ENCODE measurements around the gene HK2. TPM values are rescaled to one million over a fixed set of nuclear protein-coding genes. Genes with fewer than 3 reads are reported as not detected.
"Not testable (repeated sequence)": the region's sequence is repeated elsewhere in the genome, so short reads cannot be mapped to it uniquely, and the experiment has no call there.

The HK2 gene
- total and polyA plus RNA-seq, 7 experiments from 2014 or later: 3.6 to 74.6 (median 12.1) TPM

DNA sequence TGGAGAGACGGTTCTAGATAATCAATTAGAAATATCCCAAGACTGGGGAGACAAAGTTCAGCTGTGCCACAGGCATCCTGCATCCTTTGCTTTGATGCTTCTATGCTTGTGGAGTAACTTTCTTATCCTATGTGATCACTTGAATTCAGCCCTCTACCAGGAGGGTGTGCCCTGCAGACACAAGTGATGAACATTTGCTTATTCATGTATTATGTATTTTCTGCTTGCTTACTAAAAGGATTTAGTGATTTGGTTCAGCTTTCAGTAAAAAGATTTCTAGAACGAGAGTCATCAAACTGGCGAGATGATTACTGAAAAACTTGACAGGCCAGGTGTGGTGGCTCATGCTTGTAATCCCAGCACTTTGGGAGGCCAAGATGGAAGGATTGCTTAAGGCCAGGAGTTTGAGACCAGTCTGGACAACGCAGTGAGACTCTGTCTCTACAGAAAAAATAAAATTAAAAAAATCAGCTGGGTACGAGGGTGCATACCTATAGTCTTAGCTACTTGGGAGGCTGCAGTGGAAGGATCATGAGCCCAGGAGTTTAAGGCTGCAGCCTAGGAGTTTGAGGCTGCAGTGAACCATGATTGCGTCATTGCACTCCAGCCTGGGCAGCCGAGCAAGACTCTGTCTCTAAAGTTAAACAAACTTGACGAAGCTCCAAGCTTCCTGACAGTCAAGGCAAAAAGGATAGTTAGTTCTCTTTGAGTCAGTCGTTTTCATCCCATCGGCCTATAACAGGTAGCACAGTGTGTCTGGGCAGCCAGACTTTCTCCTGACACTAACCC, 13.3 kb downstream of the HK2 start:
- H3K4me1 Mint-ChIP-seq: peaks cover 80 to 100% (median 96%) of the 10 kb centered on the region in 7 donors
- ChIA-PET POLR2A (interaction anchor here (0.7 to 5.2 kb wide), 5 partner anchors 9 to 121 kb away, joined by 3 to 107 read pairs (median 3); partner anchors contain the start of gene HK2), CTCF (interaction anchor here (5.1 to 5.6 kb wide), 2 partner anchors 10 to 28 kb away, joined by 31 to 52 read pairs; partner anchors contain the start of gene HK2)
- H3K36me3 ChIP-seq (ENCODE audit: control insufficient read depth in 2 of 3, insufficient read depth in 3 of 3, low read length in 3 of 3): no peaks in the 10 kb centered on the region
- intact Hi-C loops (cut with micrococcal nuclease): loop anchor here in 1 of 2 donors (10.0 kb wide), 2 partner anchors 922 to 1612 kb away; partner anchors contain the start of genes CCT7, DGUOK and PRADC1
- no peak overlapping the region for H3K4me3 ChIP-seq (ENCODE audit: low read length)
- H3K4me1 ChIP-seq (ENCODE audit: control insufficient read depth in 2 of 2, insufficient read depth in 2 of 2, low read length in 2 of 2): peaks cover 41 to 89% of the 10 kb centered on the region in 2 donors
- no peaks in the 10 kb centered on the region for H3K9me3 Mint-ChIP-seq
- H3K36me3 Mint-ChIP-seq: peaks cover 0 to 7% (median 3%) of the 10 kb centered on the region in 5 donors
- no peak for ATAC-seq
- H3K27me3 ChIP-seq (ENCODE audit: control insufficient read depth in 2 of 2, insufficient read depth in 2 of 2, low read length in 2 of 2): no peaks in the 10 kb centered on the region
- H3K27me3 Mint-ChIP-seq: no peaks in the 10 kb centered on the region
- DNase-seq: no peak
- peak overlapping the region in 7 of 10 donors; percentile 16 to 82 (median 65) for H3K4me3 Mint-ChIP-seq
- peak overlapping the region; percentile 50 to 99 (median 95) for H3K27ac Mint-ChIP-seq
- no peaks in the 10 kb centered on the region for H3K9me3 ChIP-seq (ENCODE audit: control insufficient read depth in 2 of 3, low read length in 3 of 3)
- H3K27ac ChIP-seq (ENCODE audit: low read depth, low read length): peak overlapping the region; percentile 54

DNA sequence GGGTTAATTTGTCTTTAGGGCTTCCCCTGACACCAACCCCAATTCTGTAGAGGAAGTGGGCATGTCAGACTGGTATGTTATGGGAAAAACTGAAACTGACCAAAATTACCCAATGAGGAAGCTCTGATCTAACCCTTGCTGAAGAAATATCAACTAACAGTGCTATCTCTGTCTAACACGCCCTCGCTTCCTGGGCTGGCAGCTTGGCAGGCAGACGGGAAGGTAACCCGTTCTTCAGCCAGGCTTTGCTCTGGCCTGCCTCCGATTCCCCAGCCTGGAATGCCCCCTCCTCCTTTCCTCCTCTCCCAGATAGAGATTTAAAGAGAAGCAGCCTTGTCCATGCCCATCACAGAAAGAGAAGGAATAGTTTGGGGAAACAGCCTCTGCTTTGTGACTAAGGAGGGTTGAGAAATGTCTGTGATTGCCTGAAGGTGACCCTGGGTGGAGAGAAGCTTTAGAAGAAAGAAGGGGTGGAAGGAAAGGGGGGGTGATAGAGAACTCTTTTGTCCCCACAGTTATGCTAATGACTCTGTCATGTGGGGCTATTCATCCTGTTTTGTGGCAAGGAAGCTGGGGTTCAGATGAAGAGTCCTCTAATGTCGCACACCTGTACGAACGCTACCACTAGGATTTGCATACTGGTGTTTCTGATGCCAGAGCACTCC, 15.4 kb downstream of the HK2 start:
- CTCF ChIA-PET: interaction anchor here (0.7 to 5.6 kb wide), 4 partner anchors 13 to 135 kb away, joined by 4 to 52 read pairs (median 20); partner anchors contain the start of gene HK2
- no peaks in the 10 kb centered on the region for H3K27me3 ChIP-seq (ENCODE audit: control insufficient read depth in 2 of 2, insufficient read depth in 2 of 2, low read length in 2 of 2)

DNA sequence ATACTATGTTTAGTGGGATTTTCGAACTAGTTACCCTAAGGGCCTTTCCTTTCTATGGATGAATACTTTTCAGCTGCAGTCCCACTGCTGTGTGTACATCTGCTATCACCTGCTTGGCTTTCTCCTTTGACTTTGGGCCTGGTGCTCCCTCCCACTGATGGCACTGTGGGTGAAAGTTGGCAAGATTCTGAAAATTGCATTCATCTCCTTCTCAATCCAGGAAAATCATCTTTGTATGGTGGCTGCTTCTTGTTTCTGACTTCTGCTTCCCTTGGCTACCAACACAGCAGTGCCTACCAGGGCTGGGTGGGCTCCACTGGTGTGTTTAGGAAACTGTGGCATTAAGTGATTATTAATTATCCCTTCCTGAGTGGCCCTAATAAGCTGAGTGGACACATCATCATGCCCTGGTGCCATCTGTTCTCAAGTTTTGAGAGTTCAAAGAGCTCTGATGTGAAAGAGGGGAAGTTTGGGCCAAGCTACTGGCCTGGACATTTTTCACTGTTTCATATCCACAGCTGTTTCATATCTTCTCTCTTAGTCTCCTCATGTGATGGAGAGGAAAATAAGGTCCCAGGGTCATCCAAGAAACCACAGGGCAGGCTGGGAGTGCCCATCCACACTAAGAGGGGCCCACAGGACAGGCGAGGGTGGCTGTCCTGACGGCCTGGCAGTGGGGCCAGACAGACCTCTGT, 16.7 kb downstream of the HK2 start:
- H3K4me1 ChIP-seq (ENCODE audit: control insufficient read depth in 2 of 2, insufficient read depth in 2 of 2, low read length in 2 of 2): peaks cover 25 to 55% of the 10 kb centered on the region in 2 donors
- H3K9me3 Mint-ChIP-seq: no peaks in the 10 kb centered on the region
- intact Hi-C loops (cut with micrococcal nuclease): no loop called here
- DNase-seq (no peak), ATAC-seq (no peak)
- H3K4me3 ChIP-seq (ENCODE audit: low read length): no peak overlapping the region
- H3K27ac ChIP-seq (ENCODE audit: low read depth, low read length): peak overlapping the region; percentile 68
- peaks cover 0 to 11% (median 0%) of the 10 kb centered on the region in 3 experiments for H3K36me3 ChIP-seq (ENCODE audit: control insufficient read depth in 2 of 3, insufficient read depth in 3 of 3, low read length in 3 of 3)
- H3K9me3 ChIP-seq (ENCODE audit: control insufficient read depth in 2 of 3, low read length in 3 of 3): no peaks in the 10 kb centered on the region
- POLR2A ChIA-PET: interaction anchor here (1.5 to 5.2 kb wide), 2 partner anchors 13 to 24 kb away, joined by 4 to 107 read pairs; partner anchors contain the start of gene HK2
- CTCF ChIA-PET: interaction anchor here (2.5 to 5.6 kb wide), 3 partner anchors 14 to 136 kb away, joined by 10 to 52 read pairs (median 31); partner anchors contain the start of gene HK2
- H3K36me3 Mint-ChIP-seq: peaks cover 4 to 16% (median 13%) of the 10 kb centered on the region in 5 donors
- H3K27me3 Mint-ChIP-seq: no peaks in the 10 kb centered on the region
- H3K27ac Mint-ChIP-seq: peak overlapping the region; percentile 48 to 99 (median 97)
- peaks cover 59 to 84% (median 74%) of the 10 kb centered on the region in 7 donors for H3K4me1 Mint-ChIP-seq
- no peaks in the 10 kb centered on the region for H3K27me3 ChIP-seq (ENCODE audit: control insufficient read depth in 2 of 2, insufficient read depth in 2 of 2, low read length in 2 of 2)
- peak overlapping the region in 6 of 10 donors; percentile 25 to 87 (median 80) for H3K4me3 Mint-ChIP-seq

More for the DNA sequence above, 15.4 kb downstream of the HK2 start:
- ATAC-seq: peak; percentile 80
- Histone ChIP-seq H3K9me3 (ENCODE audit: control insufficient read depth in 2 of 3, low read length in 3 of 3) (no peaks in the 10 kb centered on the region), H3K4me1 (ENCODE audit: control insufficient read depth in 2 of 2, insufficient read depth in 2 of 2, low read length in 2 of 2) (peaks cover 32 to 68% of the 10 kb centered on the region in 2 donors), H3K36me3 (ENCODE audit: control insufficient read depth in 2 of 3, insufficient read depth in 3 of 3, low read length in 3 of 3) (peaks cover 0 to under 1% (median 0%) of the 10 kb centered on the region in 3 experiments), H3K27ac (ENCODE audit: low read depth, low read length) (peak overlapping the region; percentile 68), H3K4me3 (ENCODE audit: low read length) (peak overlapping the region; percentile 11)
- peak in 8 of 9 donors; percentile 30 to 85 (median 76) for DNase-seq
- peak overlapping the region; percentile 90 to 99 (median 97) for H3K27ac Mint-ChIP-seq
- no peaks in the 10 kb centered on the region for H3K27me3 Mint-ChIP-seq
- peak overlapping the region; percentile 75 to 87 (median 82) for H3K4me3 Mint-ChIP-seq
- peaks cover 0 to 9% (median 4%) of the 10 kb centered on the region in 5 donors for H3K36me3 Mint-ChIP-seq
- no peaks in the 10 kb centered on the region for H3K9me3 Mint-ChIP-seq
- POLR2A ChIA-PET: interaction anchor here (0.6 to 5.2 kb wide), 10 partner anchors 9 to 1630 kb away, joined by 3 to 107 read pairs (median 4); partner anchors contain the start of genes HK2 and WBP1
- H3K4me1 Mint-ChIP-seq: peaks cover 72 to 93% (median 86%) of the 10 kb centered on the region in 7 donors
- intact Hi-C loops (cut with micrococcal nuclease): loop anchor here (1.0 to 10.0 kb wide), 7 partner anchors 9 to 1615 kb away; partner anchors contain the start of genes CCT7 (in 1 of the 2), DGUOK (in 1 of the 2), POLE4 (in 1 of the 2) and PRADC1 (in 1 of the 2)

DNA sequence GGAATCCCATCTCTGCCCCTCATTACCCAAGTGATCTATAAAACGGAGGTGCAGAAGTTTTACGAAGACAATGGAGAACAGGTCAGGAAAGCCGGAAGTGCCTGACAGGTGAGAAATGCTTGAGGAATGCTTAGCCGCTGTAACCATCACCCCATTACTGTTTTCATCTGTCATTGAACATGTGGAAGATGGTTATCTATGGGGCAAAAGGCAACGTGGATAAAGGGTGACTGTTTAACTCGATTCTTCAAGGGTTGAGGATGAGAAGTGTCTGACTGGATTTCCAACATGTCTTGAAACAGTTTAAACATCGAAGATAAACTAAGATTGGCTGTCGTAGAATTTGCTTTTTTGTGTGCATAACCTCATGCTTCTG, 17.3 kb downstream of the HK2 start:
- Mint-ChIP-seq H3K36me3 (peaks cover 4 to 21% (median 17%) of the 10 kb centered on the region in 5 donors), H3K4me3 (peak overlapping the region in 2 of 10 donors; percentile 81 to 87), H3K9me3 (no peaks in the 10 kb centered on the region), H3K27me3 (no peaks in the 10 kb centered on the region), H3K27ac (peak overlapping the region in 8 of 9 donors; percentile 49 to 99 (median 97)), H3K4me1 (peaks cover 54 to 80% (median 69%) of the 10 kb centered on the region in 7 donors)
- intact Hi-C loops (cut with micrococcal nuclease): no loop called here
- Histone ChIP-seq H3K27ac (ENCODE audit: low read depth, low read length) (no peak overlapping the region), H3K9me3 (ENCODE audit: control insufficient read depth in 2 of 3, low read length in 3 of 3) (no peaks in the 10 kb centered on the region), H3K4me1 (ENCODE audit: control insufficient read depth in 2 of 2, insufficient read depth in 2 of 2, low read length in 2 of 2) (peaks cover 25 to 50% of the 10 kb centered on the region in 2 donors), H3K4me3 (ENCODE audit: low read length) (no peak overlapping the region), H3K36me3 (ENCODE audit: control insufficient read depth in 2 of 3, insufficient read depth in 3 of 3, low read length in 3 of 3) (peaks cover 0 to 11% (median 0%) of the 10 kb centered on the region in 3 experiments), H3K27me3 (ENCODE audit: control insufficient read depth in 2 of 2, insufficient read depth in 2 of 2, low read length in 2 of 2) (no peaks in the 10 kb centered on the region)
- DNase-seq (no peak), ATAC-seq (no peak)
- ChIA-PET POLR2A (interaction anchor here (5.2 kb wide), 1 partner anchor 13 kb away, joined by 107 read pairs; the partner anchor contains the start of gene HK2), CTCF (interaction anchor here (2.5 to 5.6 kb wide), 3 partner anchors 14 to 137 kb away, joined by 10 to 52 read pairs (median 31); partner anchors contain the start of gene HK2)

DNA sequence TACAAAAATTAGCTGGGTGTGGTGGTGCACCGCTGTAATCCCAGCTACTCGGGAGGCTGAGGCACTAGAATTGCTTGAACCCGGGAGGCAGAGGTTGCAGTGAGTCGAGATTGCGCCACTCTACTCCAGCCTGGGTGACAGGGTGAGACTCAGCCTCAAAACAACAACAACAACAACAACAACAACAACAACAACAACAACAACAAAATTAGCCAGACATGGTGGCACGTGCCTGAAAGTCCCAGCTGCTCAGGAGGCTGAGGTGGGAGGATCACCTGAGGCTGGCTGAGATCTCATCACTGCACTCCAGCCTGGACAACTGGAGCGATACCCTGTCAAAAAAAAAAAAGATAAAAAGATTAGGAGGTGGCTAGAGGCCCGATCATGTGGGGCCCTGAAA, 19.4 kb downstream of the HK2 start:
- peaks cover 24 to 29% of the 10 kb centered on the region in 2 donors for H3K4me1 ChIP-seq (ENCODE audit: control insufficient read depth in 2 of 2, insufficient read depth in 2 of 2, low read length in 2 of 2)
- CTCF ChIA-PET: interaction anchor here (1.4 kb wide), 1 partner anchor 14 kb away, joined by 4 read pairs; no protein-coding TSS in a partner anchor
- ATAC-seq; H3K4me3 Mint-ChIP-seq; H3K9me3 Mint-ChIP-seq; H3K4me3 ChIP-seq (ENCODE audit: low read length); H3K27me3 Mint-ChIP-seq; intact Hi-C loops (cut with micrococcal nuclease); H3K27ac ChIP-seq (ENCODE audit: low read depth, low read length); H3K9me3 ChIP-seq (ENCODE audit: control insufficient read depth in 2 of 3, low read length in 3 of 3); DNase-seq; H3K27me3 ChIP-seq (ENCODE audit: control insufficient read depth in 2 of 2, insufficient read depth in 2 of 2, low read length in 2 of 2): not testable (repeated sequence)
- peaks cover 0 to 18% (median 0%) of the 10 kb centered on the region in 3 experiments for H3K36me3 ChIP-seq (ENCODE audit: control insufficient read depth in 2 of 3, insufficient read depth in 3 of 3, low read length in 3 of 3)
- Mint-ChIP-seq H3K4me1 (peaks cover 44 to 66% (median 51%) of the 10 kb centered on the region in 7 donors), H3K27ac (peak overlapping the region in 2 of 9 donors; percentile 51 to 65), H3K36me3 (peaks cover 4 to 27% (median 20%) of the 10 kb centered on the region in 5 donors)
- POLR2A ChIA-PET: interaction anchor here (0.6 to 1.1 kb wide), 4 partner anchors 9 to 23 kb away, joined by 3 to 5 read pairs (median 4); no protein-coding TSS in a partner anchor
